ENCODE measurements around the gene SLC12A3. TPM values are rescaled to one million over a fixed set of nuclear protein-coding genes. Genes with fewer than 3 reads are reported as not detected.
A peak's percentile ranks its signal among the peaks of the same experiment; 100 is the strongest.

The SLC12A3 gene
- total RNA-seq, 3 donors from 2014 or later = not detected

DNA sequence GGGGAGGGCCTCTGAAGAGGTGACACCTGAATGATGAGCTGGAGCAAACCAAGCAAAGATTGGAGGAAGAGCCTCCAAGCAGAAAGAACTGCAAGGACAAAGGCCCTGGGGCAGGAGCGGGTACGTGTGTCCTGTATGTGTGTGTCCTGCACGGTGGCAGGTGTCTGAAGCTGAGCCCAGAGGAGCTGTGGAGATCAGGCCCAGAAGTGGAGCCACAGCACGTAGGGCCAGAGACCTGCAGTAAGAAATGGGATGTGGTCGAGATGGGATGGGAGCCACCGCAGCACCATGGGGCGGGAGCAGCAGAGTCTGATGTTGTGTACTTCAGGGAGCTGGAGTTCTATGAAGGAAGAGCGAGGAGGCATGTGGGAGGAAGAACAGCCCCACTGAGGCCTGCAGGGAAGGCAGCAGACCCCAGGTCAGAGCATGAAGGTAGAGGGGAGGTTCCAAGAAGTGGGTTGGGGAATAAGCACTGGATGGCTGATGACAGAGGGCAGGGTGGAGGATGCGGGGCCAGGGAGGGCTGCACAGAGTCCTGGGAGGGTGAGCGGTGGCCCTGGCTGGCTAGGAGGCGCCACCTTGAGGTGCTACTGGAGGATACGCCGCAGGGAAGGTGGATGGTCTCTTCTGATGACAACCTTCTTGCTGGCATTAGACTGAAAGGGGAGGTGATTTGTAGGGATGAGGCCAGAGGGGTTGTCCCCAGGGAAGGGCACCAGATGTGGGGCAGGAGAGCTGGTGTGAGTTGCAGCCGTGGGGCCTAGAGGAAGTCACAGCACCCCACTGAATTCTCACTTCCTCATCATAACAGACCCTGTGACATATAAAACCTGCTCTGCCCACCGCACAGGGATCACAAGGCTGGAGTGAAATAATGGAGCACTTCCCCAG is 86.1 kb downstream of the SLC12A3 start:
- no peak overlapping the region for H3K4me3 ChIP-seq
- no peaks in the 10 kb centered on the region for H3K36me3 ChIP-seq (ENCODE audit: low read depth)
- ATAC-seq (peak; percentile 78), DNase-seq (peak in 2 of 3 donors; percentile 52 to 57)
- H3K4me1 ChIP-seq (ENCODE audit: low read depth) = no peaks in the 10 kb centered on the region
- TF ChIP-seq CTCF (IDR thresholded peaks at IDR 0.05) = peak; percentile 34
- H3K9me3 ChIP-seq = no peaks in the 10 kb centered on the region
- intact Hi-C loops (cut with DNase I, micrococcal nuclease) = loop anchor here in 1 of 2 donors (5.0 kb wide), 1 partner anchor 84 kb away; the partner anchor contains the start of gene SLC12A3

GRCh38 chr16:56953006-56953405 is 88.0 kb downstream of the SLC12A3 start:
- no peaks in the 10 kb centered on the region for H3K36me3 ChIP-seq (ENCODE audit: low read depth)
- H3K9me3 ChIP-seq = no peaks in the 10 kb centered on the region
- no peaks in the 10 kb centered on the region for H3K4me1 ChIP-seq (ENCODE audit: low read depth)
- no peak for ATAC-seq
- no peak for DNase-seq
- no peak for TF ChIP-seq CTCF (IDR thresholded peaks at IDR 0.05)
- intact Hi-C loops (cut with DNase I, micrococcal nuclease) = loop anchor here in 1 of 2 donors (5.0 kb wide), 1 partner anchor 86 kb away; the partner anchor contains the start of gene SLC12A3
- no peak overlapping the region for H3K4me3 ChIP-seq

DNA sequence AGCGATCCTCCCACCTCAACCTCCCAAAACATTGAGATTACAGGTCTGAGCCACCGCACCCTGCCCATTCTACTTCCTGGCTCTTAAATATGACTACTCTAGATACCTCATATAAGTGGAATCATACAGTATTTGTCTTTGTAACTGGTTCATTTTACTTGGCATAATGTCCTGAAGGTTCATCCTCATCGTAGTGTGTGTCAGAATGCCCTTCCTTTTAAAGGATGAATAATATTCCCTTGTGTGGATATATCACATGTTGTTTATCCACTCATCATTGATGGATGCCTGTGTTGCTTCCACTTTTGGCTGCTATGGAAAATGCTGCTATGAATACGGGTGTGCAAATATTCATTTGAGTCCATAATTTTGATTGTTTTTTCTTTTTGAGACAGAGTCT is 91.1 kb downstream of the SLC12A3 start:
- DNase-seq = no peak
- H3K4me3 ChIP-seq = no peak overlapping the region
- no peak for TF ChIP-seq CTCF (IDR thresholded peaks at IDR 0.05)
- H3K9me3 ChIP-seq = no peaks in the 10 kb centered on the region
- H3K36me3 ChIP-seq (ENCODE audit: low read depth) = no peaks in the 10 kb centered on the region
- intact Hi-C loops (cut with DNase I, micrococcal nuclease) = no loop called here
- ATAC-seq = no peak
- H3K4me1 ChIP-seq (ENCODE audit: low read depth) = no peaks in the 10 kb centered on the region

GRCh38 chr16:56956756-56957155 is 91.7 kb downstream of the SLC12A3 start:
- no peak for TF ChIP-seq CTCF (IDR thresholded peaks at IDR 0.05)
- intact Hi-C loops (cut with DNase I, micrococcal nuclease) = no loop called here
- ATAC-seq = no peak
- no peaks in the 10 kb centered on the region for H3K9me3 ChIP-seq
- no peak for DNase-seq
- no peaks in the 10 kb centered on the region for H3K4me1 ChIP-seq (ENCODE audit: low read depth)
- no peaks in the 10 kb centered on the region for H3K36me3 ChIP-seq (ENCODE audit: low read depth)
- no peak overlapping the region for H3K4me3 ChIP-seq

- H3K4me1 ChIP-seq (ENCODE audit: low read depth) = peaks cover 4% of the 10 kb centered on the region
- no peak for TF ChIP-seq CTCF (IDR thresholded peaks at IDR 0.05)
- no peaks in the 10 kb centered on the region for H3K9me3 ChIP-seq
- H3K4me3 ChIP-seq = no peak overlapping the region
- no peaks in the 10 kb centered on the region for H3K36me3 ChIP-seq (ENCODE audit: low read depth)
- ATAC-seq (no peak), DNase-seq (no peak)
- intact Hi-C loops (cut with DNase I, micrococcal nuclease) = no loop called here
Observed at GRCh38 chr16:56960681-56961281, 95.8 kb downstream of the SLC12A3 start.
